Naive thymus-derived CD4-positive, alpha-beta T cell (primary cell): ENCODE measurements around the gene IL17RC. TPM values are rescaled to one million over a fixed set of nuclear protein-coding genes. Genes with fewer than 3 reads are reported as not detected.

Experiments used
- ATAC-seq: fragments of 150-1000 bp; cut with Tn5 transposase; 2 replicates; pipeline ENCODE4 v1.10.0; 2021; ENCODE audit warnings: mild to moderate bottlenecking, moderate library complexity
- CTCF ChIA-PET: fragments of 350-600 bp; sonication (Branson Sonifier 250); formaldehyde crosslinking; loops from one replicate; lab custom pipeline; 2021; ENCODE audit warnings: antibody characterized with exemption; lab: Charles Lee
- POLR2A ChIA-PET: fragments of 350-600 bp; sonication (Branson Sonifier 250); formaldehyde crosslinking; loops from one replicate; lab custom pipeline; 2021; ENCODE audit warnings: antibody characterized with exemption, inconsistent platforms; lab: Charles Lee
- DNase-seq, 9 donors: peaks; one replicate each; pipeline versions ENCODE4 v3.0.0 to v3.0.0-alpha.2; 2020 to 2022; ENCODE audit warnings: mixed read lengths in 1 of 9
- H3K27ac ChIP-seq: one replicate; pipeline ENCODE4 v1.7.0; 2013; ENCODE audit warnings: mild to moderate bottlenecking, low read depth, low read length, moderate library complexity
- H3K27me3 ChIP-seq, 2 donors: one replicate each; pipeline ENCODE4 v1.7.0; 2013; ENCODE audit warnings: low read length in 2 of 2, mild to moderate bottlenecking in 2 of 2, moderate library complexity in 2 of 2; ENCODE audit not compliant: control insufficient read depth in 2 of 2, insufficient read depth in 2 of 2
- H3K36me3 ChIP-seq, 3 experiments: 1 replicate in 2 of 3; 2 replicates in 1 of 3; pipeline ENCODE4 v1.7.0; 2013; ENCODE audit warnings: low read length in 3 of 3, mild to moderate bottlenecking in 3 of 3, moderate library complexity in 1 of 3; ENCODE audit not compliant: insufficient read depth in 3 of 3, control insufficient read depth in 2 of 3
- H3K4me1 ChIP-seq, 2 donors: one replicate each; pipeline ENCODE4 v1.7.0; 2013; ENCODE audit warnings: low read length in 2 of 2, mild to moderate bottlenecking in 2 of 2, moderate library complexity in 1 of 2; ENCODE audit not compliant: control insufficient read depth in 2 of 2, insufficient read depth in 2 of 2
- H3K4me3 ChIP-seq: 2 replicates; pipeline ENCODE4 v1.7.0; 2013; ENCODE audit warnings: mild to moderate bottlenecking, low read length
- H3K9me3 ChIP-seq, 3 experiments: 1 replicate in 2 of 3; 2 replicates in 1 of 3; pipeline ENCODE4 v1.7.0; 2013; ENCODE audit warnings: low read length in 3 of 3; ENCODE audit not compliant: control insufficient read depth in 2 of 3
- H3K27ac Mint-ChIP-seq, 9 donors: one replicate each; pipeline ENCODE4 v1.8.0; 2020 to 2022; ENCODE audit warnings: mixed read lengths in 9 of 9, mild to moderate bottlenecking in 8 of 9, moderate library complexity in 5 of 9, inconsistent platforms in 2 of 9
- H3K27me3 Mint-ChIP-seq, 5 donors: one replicate each; pipeline ENCODE4 v1.8.0; 2021 to 2022; ENCODE audit warnings: mixed read lengths in 5 of 5, mild to moderate bottlenecking in 1 of 5
- H3K36me3 Mint-ChIP-seq, 5 donors: one replicate each; pipeline ENCODE4 v1.8.0; 2020 to 2022; ENCODE audit warnings: mixed read lengths in 5 of 5, mild to moderate bottlenecking in 3 of 5, inconsistent platforms in 1 of 5
- H3K4me1 Mint-ChIP-seq, 7 donors: one replicate each; pipeline ENCODE4 v1.8.0; 2020 to 2022; ENCODE audit warnings: mixed read lengths in 7 of 7, mild to moderate bottlenecking in 3 of 7, inconsistent platforms in 1 of 7
- H3K4me3 Mint-ChIP-seq, 10 donors: one replicate each; pipeline ENCODE4 v1.8.0; 2020 to 2022; ENCODE audit warnings: mild to moderate bottlenecking in 10 of 10, mixed read lengths in 10 of 10, moderate library complexity in 6 of 10, inconsistent platforms in 2 of 10
- H3K9me3 Mint-ChIP-seq, 11 donors: one replicate each; pipeline ENCODE4 v1.8.0; 2020 to 2022; ENCODE audit warnings: mixed read lengths in 11 of 11, mild to moderate bottlenecking in 4 of 11, inconsistent platforms in 1 of 11, moderate library complexity in 1 of 11
- intact Hi-C, 2 donors: fragments of 100-400 bp; cut with micrococcal nuclease; formaldehyde crosslinking; loops; one replicate each; pipeline ENCODE4 v1.15.1; 2023
- polyA plus RNA-seq, 2 donors: library from polyadenylated mRNA; unstranded; fragments of 300-500 nt; fragmentation: Illumina TruSeq; gene quantifications; one replicate each; pipeline ENCODE4 v1.2.3, GENCODE V29; 2021
- total RNA-seq, 6 experiments: library from RNA in 5 of 6; stranded (reverse) in 5 of 6; gene quantifications; 1 replicate in 5 of 6; 2 replicates in 1 of 6; pipeline ENCODE4 v1.2.3 and lab custom pipeline; 2021 to 2026

The IL17RC gene
- total and polyA plus RNA-seq, 7 experiments from 2014 or later, result 0.70 to 11.9 (median 1.7) TPM

DNA sequence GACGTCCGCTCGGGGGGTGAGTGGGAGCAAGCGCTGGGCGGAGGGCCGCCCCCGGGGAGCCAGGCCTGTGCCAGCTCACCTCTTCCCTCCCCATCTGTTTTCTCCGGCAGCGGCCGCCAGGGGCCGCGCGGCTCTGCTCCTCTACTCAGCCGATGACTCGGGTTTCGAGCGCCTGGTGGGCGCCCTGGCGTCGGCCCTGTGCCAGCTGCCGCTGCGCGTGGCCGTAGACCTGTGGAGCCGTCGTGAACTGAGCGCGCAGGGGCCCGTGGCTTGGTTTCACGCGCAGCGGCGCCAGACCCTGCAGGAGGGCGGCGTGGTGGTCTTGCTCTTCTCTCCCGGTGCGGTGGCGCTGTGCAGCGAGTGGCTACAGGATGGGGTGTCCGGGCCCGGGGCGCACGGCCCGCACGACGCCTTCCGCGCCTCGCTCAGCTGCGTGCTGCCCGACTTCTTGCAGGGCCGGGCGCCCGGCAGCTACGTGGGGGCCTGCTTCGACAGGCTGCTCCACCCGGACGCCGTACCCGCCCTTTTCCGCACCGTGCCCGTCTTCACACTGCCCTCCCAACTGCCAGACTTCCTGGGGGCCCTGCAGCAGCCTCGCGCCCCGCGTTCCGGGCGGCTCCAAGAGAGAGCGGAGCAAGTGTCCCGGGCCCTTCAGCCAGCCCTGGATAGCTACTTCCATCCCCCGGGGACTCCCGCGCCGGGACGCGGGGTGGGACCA is 16.1 kb downstream of the IL17RC start:
- Histone ChIP-seq H3K4me1 (peaks cover 25 to 28% of the 10 kb centered on the region in 2 donors), H3K27me3 (no peaks in the 10 kb centered on the region), H3K36me3 (peaks cover 0 to 13% (median 4%) of the 10 kb centered on the region in 3 experiments), H3K27ac (peak overlapping the region; percentile 98), H3K4me3 (peak overlapping the region; percentile 98), H3K9me3 (no peaks in the 10 kb centered on the region)
- peak; percentile 74 for ATAC-seq
- POLR2A ChIA-PET, result interaction anchor here (0.6 to 5.2 kb wide), 43 partner anchors 9 to 504 kb away, joined by 3 to 64 read pairs (median 7); partner anchors contain the start of genes ARPC4, BRPF1, CAMK1 and EMC3
- intact Hi-C loops, result loop anchor here (1.0 to 10.0 kb wide), 26 partner anchors 13 to 568 kb away; partner anchors contain the start of genes BRK1 (in 2 of the 2), BRPF1 (in 2 of the 2), EMC3 (in 2 of the 2) and FANCD2 (in 2 of the 2)
- DNase-seq, result peak; percentile 76 to 88 (median 84)
- Mint-ChIP-seq H3K36me3 (peaks cover 0 to 7% (median 4%) of the 10 kb centered on the region in 5 donors), H3K4me3 (peak overlapping the region; percentile 71 to 99 (median 98)), H3K9me3 (peaks cover 0 to 1% (median 0%) of the 10 kb centered on the region in 11 donors), H3K27ac (peak overlapping the region; percentile 94 to 100 (median 99)), H3K27me3 (no peaks in the 10 kb centered on the region), H3K4me1 (peaks cover 30 to 58% (median 48%) of the 10 kb centered on the region in 7 donors)
- CTCF ChIA-PET, result interaction anchor here (0.5 to 5.3 kb wide), 13 partner anchors 8 to 388 kb away, joined by 3 to 35 read pairs (median 4); partner anchors contain the start of genes FANCD2, MTMR14, PRRT3 and RPUSD3

DNA sequence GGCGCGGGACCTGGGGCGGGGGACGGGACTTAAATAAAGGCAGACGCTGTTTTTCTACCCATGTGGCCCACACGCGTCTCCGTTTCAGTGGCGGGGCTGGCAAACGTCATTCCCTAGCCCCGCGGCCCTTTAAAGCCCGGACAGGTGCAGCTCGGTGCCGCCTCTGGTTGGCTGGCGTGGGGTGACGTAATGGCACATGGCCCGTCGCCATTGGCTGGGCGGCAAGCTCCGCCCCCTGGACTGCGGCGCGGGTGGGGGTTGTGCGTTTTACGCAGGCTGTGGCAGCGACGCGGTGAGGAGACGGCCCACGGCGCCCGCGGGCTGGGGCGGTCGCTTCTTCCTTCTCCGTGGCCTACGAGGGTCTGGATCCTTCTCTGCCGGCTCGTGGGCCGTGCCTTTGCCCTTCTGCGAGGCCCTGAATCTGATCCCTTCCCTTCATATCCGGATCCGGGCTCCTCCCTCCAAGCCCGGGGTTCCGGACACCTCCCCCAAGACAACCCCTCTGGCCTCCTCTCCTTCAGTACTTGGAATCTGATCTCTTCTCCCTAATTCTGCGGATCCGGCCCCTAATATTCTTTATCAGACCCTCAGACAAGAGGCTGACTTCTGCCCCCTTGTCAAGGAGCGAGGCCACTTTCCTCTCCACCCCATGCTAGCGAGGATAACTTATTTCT is 16.8 kb downstream of the IL17RC start, which contains the start of gene CRELD1:
CRELD1 (plus strand) TSS at position 274 of the 674 bp plus-strand sequence. CDS start 605 bp downstream, outside the sequence.
- Histone ChIP-seq H3K36me3 (peaks cover 0 to 17% (median 4%) of the 10 kb centered on the region in 3 experiments), H3K9me3 (no peaks in the 10 kb centered on the region), H3K4me3 (peak within 1 kb of the TSS; percentile 98), H3K27ac (peak within 1 kb of the TSS; percentile 98), H3K27me3 (no peaks in the 10 kb centered on the region), H3K4me1 (peaks cover 25 to 28% of the 10 kb centered on the region in 2 donors)
- intact Hi-C loops, result loop anchor here (1.0 to 10.0 kb wide), 27 partner anchors 13 to 569 kb away; partner anchors contain the start of genes BRK1 (in 2 of the 2), BRPF1 (in 2 of the 2), EMC3 (in 2 of the 2) and FANCD2 (in 2 of the 2)
- H3K4me3 Mint-ChIP-seq, result peak within 1 kb of the TSS; percentile 71 to 99 (median 98)
- ATAC-seq (peak; percentile 92), DNase-seq (peak; percentile 94 to 98 (median 98))
- peaks cover 30 to 58% (median 48%) of the 10 kb centered on the region in 7 donors for H3K4me1 Mint-ChIP-seq
- H3K27ac Mint-ChIP-seq, result peak within 1 kb of the TSS; percentile 94 to 100 (median 99)
- POLR2A ChIA-PET, result interaction anchor here (0.6 to 5.2 kb wide), 41 partner anchors 8 to 503 kb away, joined by 3 to 64 read pairs (median 8); partner anchors contain the start of genes ARPC4, BRPF1, CAMK1 and EMC3
- peaks cover 0 to 7% (median 4%) of the 10 kb centered on the region in 5 donors for H3K36me3 Mint-ChIP-seq
- no peaks in the 10 kb centered on the region for H3K27me3 Mint-ChIP-seq
- CTCF ChIA-PET, result interaction anchor here (0.5 to 5.3 kb wide), 9 partner anchors 9 to 388 kb away, joined by 3 to 35 read pairs (median 5); partner anchors contain the start of genes FANCD2, MTMR14, PRRT3 and RPUSD3
- peaks cover 0 to 1% (median 0%) of the 10 kb centered on the region in 11 donors for H3K9me3 Mint-ChIP-seq

DNA sequence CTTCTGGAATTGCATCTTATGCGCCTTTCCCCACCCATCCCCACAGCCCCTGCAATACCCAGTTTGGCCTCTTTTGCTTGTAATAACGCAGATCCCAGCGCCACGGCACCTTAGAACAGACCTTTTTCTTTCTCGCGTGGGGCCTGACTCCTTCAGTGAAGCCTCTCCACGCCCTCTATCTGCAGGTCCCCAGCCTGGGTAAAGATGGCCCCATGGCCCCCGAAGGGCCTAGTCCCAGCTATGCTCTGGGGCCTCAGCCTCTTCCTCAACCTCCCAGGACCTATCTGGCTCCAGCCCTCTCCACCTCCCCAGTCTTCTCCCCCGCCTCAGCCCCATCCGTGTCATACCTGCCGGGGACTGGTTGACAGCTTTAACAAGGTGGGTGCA is 17.3 kb downstream of the IL17RC start:
- ATAC-seq (peak; percentile 5), DNase-seq (peak in 1 of 9 donors; percentile 65)
- peaks cover 30 to 58% (median 48%) of the 10 kb centered on the region in 7 donors for H3K4me1 Mint-ChIP-seq
- CTCF ChIA-PET, result interaction anchor here (0.9 to 5.3 kb wide), 3 partner anchors 9 to 387 kb away, joined by 3 to 35 read pairs (median 6); no protein-coding TSS in a partner anchor
- H3K27me3 Mint-ChIP-seq, result no peaks in the 10 kb centered on the region
- Histone ChIP-seq H3K36me3 (peaks cover 0 to 17% (median 4%) of the 10 kb centered on the region in 3 experiments), H3K9me3 (no peaks in the 10 kb centered on the region), H3K27me3 (no peaks in the 10 kb centered on the region), H3K4me3 (peak overlapping the region; percentile 98), H3K27ac (peak overlapping the region; percentile 98), H3K4me1 (peaks cover 25 to 28% of the 10 kb centered on the region in 2 donors)
- H3K36me3 Mint-ChIP-seq, result peaks cover 0 to 7% (median 4%) of the 10 kb centered on the region in 5 donors
- peak overlapping the region; percentile 94 to 100 (median 99) for H3K27ac Mint-ChIP-seq
- intact Hi-C loops, result loop anchor here in 1 of 2 donors (1.0 to 10.0 kb wide), 5 partner anchors 183 to 569 kb away; partner anchors contain the start of genes BRK1, MTMR14, OGG1 and THUMPD3
- peak overlapping the region; percentile 71 to 99 (median 98) for H3K4me3 Mint-ChIP-seq
- H3K9me3 Mint-ChIP-seq, result peaks cover 0 to 1% (median 0%) of the 10 kb centered on the region in 11 donors
- POLR2A ChIA-PET, result interaction anchor here (0.7 to 5.2 kb wide), 26 partner anchors 12 to 387 kb away, joined by 3 to 64 read pairs (median 7); partner anchors contain the start of genes ARPC4, CAMK1, EMC3 and FANCD2

- H3K4me3 ChIP-seq, result peak overlapping the region; percentile 98
- H3K27ac ChIP-seq, result peak overlapping the region; percentile 98
- ATAC-seq, result no peak
- peaks cover 25 to 28% of the 10 kb centered on the region in 2 donors for H3K4me1 ChIP-seq
- no peaks in the 10 kb centered on the region for H3K27me3 ChIP-seq
- peaks cover 30 to 58% (median 48%) of the 10 kb centered on the region in 7 donors for H3K4me1 Mint-ChIP-seq
- DNase-seq, result peak in 1 of 9 donors; percentile 19
- intact Hi-C loops, result loop anchor here in 1 of 2 donors (1.0 to 10.0 kb wide), 5 partner anchors 182 to 570 kb away; partner anchors contain the start of genes BRK1, MTMR14, OGG1 and THUMPD3
- peaks cover 0 to 7% (median 4%) of the 10 kb centered on the region in 5 donors for H3K36me3 Mint-ChIP-seq
- H3K27ac Mint-ChIP-seq, result peak overlapping the region; percentile 94 to 100 (median 99)
- H3K4me3 Mint-ChIP-seq, result peak overlapping the region; percentile 71 to 99 (median 98)
- ChIA-PET POLR2A (interaction anchor here (0.8 to 5.2 kb wide), 13 partner anchors 10 to 386 kb away, joined by 3 to 64 read pairs (median 5); partner anchors contain the start of genes ARPC4, FANCD2, IL17RC and JAGN1), CTCF (interaction anchor here (5.3 kb wide), 1 partner anchor 11 kb away, joined by 35 read pairs; no protein-coding TSS in a partner anchor)
- peaks cover 0 to 17% (median 4%) of the 10 kb centered on the region in 3 experiments for H3K36me3 ChIP-seq
- peaks cover 0 to 1% (median 0%) of the 10 kb centered on the region in 11 donors for H3K9me3 Mint-ChIP-seq
- no peaks in the 10 kb centered on the region for H3K27me3 Mint-ChIP-seq
- H3K9me3 ChIP-seq, result no peaks in the 10 kb centered on the region
Measured at GRCh38 chr3:9934993-9935392, 18.1 kb downstream of the IL17RC start.

DNA sequence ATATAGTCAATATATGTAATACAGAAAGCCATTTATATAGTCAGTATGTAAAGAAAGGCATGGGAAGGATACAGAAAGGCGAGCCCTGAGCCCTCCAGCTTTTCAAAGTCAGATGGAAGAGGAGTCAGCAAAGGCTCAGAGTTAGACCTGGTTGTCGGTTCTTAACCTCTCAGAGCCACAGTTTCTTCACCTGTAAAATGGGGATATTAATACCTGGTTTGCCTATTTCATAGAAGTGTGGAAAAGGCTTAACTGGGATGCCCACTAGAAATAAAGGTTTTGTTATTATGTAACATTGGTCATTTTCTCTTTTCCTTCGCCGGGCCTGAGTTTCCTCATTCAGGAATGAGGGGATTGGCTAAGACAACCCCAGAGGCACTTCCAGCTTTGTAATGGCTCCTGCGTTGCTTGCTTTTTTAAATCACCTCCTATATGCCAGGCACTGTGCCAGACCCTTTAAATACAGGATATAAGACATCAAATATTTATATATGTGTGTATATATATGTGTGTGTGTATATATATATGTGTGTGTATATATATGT is 19.1 kb downstream of the IL17RC start:
- H3K27ac ChIP-seq, result no peak overlapping the region
- H3K36me3 ChIP-seq, result peaks cover 0 to 21% (median 4%) of the 10 kb centered on the region in 3 experiments
- no peaks in the 10 kb centered on the region for H3K27me3 ChIP-seq
- H3K4me3 ChIP-seq, result no peak overlapping the region
- H3K9me3 Mint-ChIP-seq, result peaks cover 0 to 1% (median 0%) of the 10 kb centered on the region in 11 donors
- peak overlapping the region in 4 of 10 donors; percentile 38 to 99 (median 83) for H3K4me3 Mint-ChIP-seq
- H3K4me1 ChIP-seq, result peaks cover 25 to 28% of the 10 kb centered on the region in 2 donors
- CTCF ChIA-PET, result interaction anchor here (5.3 kb wide), 1 partner anchor 10 kb away, joined by 35 read pairs; no protein-coding TSS in a partner anchor
- intact Hi-C loops, result loop anchor here in 1 of 2 donors (10.0 kb wide), 2 partner anchors 291 to 571 kb away; partner anchors contain the start of genes MTMR14 and THUMPD3
- ATAC-seq (no peak), DNase-seq (no peak)
- POLR2A ChIA-PET, result interaction anchor here (1.0 to 5.2 kb wide), 3 partner anchors 11 to 308 kb away, joined by 3 to 64 read pairs (median 6); partner anchors contain the start of gene JAGN1
- peak overlapping the region in 5 of 9 donors; percentile 45 to 100 (median 99) for H3K27ac Mint-ChIP-seq
- H3K36me3 Mint-ChIP-seq, result peaks cover 0 to 7% (median 4%) of the 10 kb centered on the region in 5 donors
- no peaks in the 10 kb centered on the region for H3K27me3 Mint-ChIP-seq
- no peaks in the 10 kb centered on the region for H3K9me3 ChIP-seq
- H3K4me1 Mint-ChIP-seq, result peaks cover 28 to 53% (median 39%) of the 10 kb centered on the region in 7 donors
